Activated CD4-positive, alpha-beta memory T cell treated with anti-CD3 and anti-CD28 coated beads for 36 hours (primary cell): ENCODE measurements around the gene IGSF8. TPM values are rescaled to one million over a fixed set of nuclear protein-coding genes. Genes with fewer than 3 reads are reported as not detected.

Experiments
- CTCF ChIA-PET: fragments of 350-600 bp; sonication (Branson Sonifier 250); formaldehyde crosslinking; loops from one replicate; lab custom pipeline; 2021; ENCODE audit warnings: antibody characterized with exemption, inconsistent platforms; lab: Charles Lee
- POLR2A ChIA-PET: fragments of 350-600 bp; sonication (Branson Sonifier 250); formaldehyde crosslinking; loops from one replicate; lab custom pipeline; 2021; ENCODE audit warnings: antibody characterized with exemption; lab: Charles Lee
- DNase-seq: peaks from one replicate; pipeline ENCODE4 v3.0.0-alpha.2; 2020
- H3K27ac Mint-ChIP-seq: one replicate; pipeline ENCODE4 v1.8.0; 2021; ENCODE audit warnings: mixed read lengths
- H3K27me3 Mint-ChIP-seq: one replicate; pipeline ENCODE4 v1.8.0; 2021; ENCODE audit warnings: mixed read lengths
- H3K36me3 Mint-ChIP-seq: one replicate; pipeline ENCODE4 v1.8.0; 2021; ENCODE audit warnings: mixed read lengths
- H3K4me1 Mint-ChIP-seq: one replicate; pipeline ENCODE4 v1.8.0; 2021; ENCODE audit warnings: low read depth, mixed read lengths
- H3K4me3 Mint-ChIP-seq: one replicate; pipeline ENCODE4 v1.8.0; 2021; ENCODE audit warnings: mild to moderate bottlenecking, mixed read lengths
- H3K9me3 Mint-ChIP-seq: one replicate; pipeline ENCODE4 v1.8.0; 2021; ENCODE audit warnings: mixed read lengths
- intact Hi-C: fragments of 100-400 bp; cut with micrococcal nuclease; formaldehyde crosslinking; loops from one replicate; pipeline ENCODE4 v1.15.1; 2023
- total RNA-seq, 2 experiments: library from RNA; stranded (reverse); gene quantifications; one replicate each; pipeline ENCODE4 v1.2.3, GENCODE V29; 2021

The IGSF8 gene
- total RNA-seq, 2 experiments from 2014 or later, result 31.2 to 34.5 TPM

DNA sequence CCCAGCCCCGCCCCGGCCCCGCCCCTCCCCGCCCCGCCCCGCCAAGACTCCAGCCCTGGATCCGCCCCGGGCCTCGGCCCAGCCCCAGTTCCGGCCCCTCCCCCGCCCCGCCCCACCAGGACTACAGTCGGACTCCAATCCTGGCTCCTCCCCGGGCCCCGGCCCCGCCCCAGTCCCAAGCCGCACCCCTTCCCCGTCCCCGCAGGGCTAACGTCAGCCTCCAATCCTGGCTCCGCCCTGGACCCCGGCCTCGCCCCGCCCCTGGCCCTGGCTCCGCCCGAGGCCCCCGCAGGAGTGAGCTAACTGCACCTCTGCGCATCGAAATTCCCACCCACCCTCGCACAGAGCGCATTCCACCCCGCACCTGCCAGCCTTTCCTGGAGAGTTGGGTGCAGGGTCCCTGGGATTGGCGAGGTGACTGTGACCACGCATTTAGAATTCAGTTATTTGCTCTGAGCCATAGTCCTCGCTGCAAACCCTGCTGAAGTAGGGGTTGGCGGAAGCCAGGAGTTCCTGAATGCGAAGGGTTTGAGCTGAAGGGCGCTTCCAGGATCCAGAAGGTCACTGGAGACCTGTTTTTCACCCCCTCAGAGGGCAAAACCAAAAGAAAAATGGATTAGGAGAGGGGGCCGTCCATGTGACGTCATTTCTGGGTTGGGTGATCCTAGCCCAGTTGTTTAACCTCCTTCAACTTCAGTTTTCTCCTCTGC lies 588 bp upstream of the IGSF8 start:
- H3K27me3 Mint-ChIP-seq, result no peaks in the 10 kb centered on the region
- intact Hi-C loops, result loop anchor here (1.0 to 5.0 kb wide), 4 partner anchors 68 to 177 kb away; partner anchors contain the start of genes DCAF8, PEA15 and PIGM
- H3K9me3 Mint-ChIP-seq, result no peaks in the 10 kb centered on the region
- H3K4me1 Mint-ChIP-seq, result peaks cover 37% of the 10 kb centered on the region
- ChIA-PET POLR2A (interaction anchor here (0.7 kb wide), 1 partner anchor 174 kb away, joined by 3 read pairs; the partner anchor contains the start of gene TAGLN2), CTCF (interaction anchor here (1.2 to 6.7 kb wide), 6 partner anchors 9 to 193 kb away, joined by 3 to 101 read pairs (median 6); partner anchors contain the start of gene KCNJ9)
- DNase-seq, result peak; percentile 99
- no peaks in the 10 kb centered on the region for H3K36me3 Mint-ChIP-seq
- H3K27ac Mint-ChIP-seq, result peak overlapping the region; percentile 76
- H3K4me3 Mint-ChIP-seq, result peak overlapping the region; percentile 69

- H3K36me3 Mint-ChIP-seq, result no peaks in the 10 kb centered on the region
- peaks cover 37% of the 10 kb centered on the region for H3K4me1 Mint-ChIP-seq
- peak; percentile 73 for DNase-seq
- ChIA-PET POLR2A (interaction anchor here (1.2 to 1.4 kb wide), 3 partner anchors 109 to 173 kb away, joined by 3 to 4 read pairs (median 3); partner anchors contain the start of genes DCAF8 and TAGLN2), CTCF (interaction anchor here (0.8 to 6.7 kb wide), 7 partner anchors 13 to 194 kb away, joined by 3 to 101 read pairs (median 10); partner anchors contain the start of gene KCNJ9)
- no peaks in the 10 kb centered on the region for H3K27me3 Mint-ChIP-seq
- H3K27ac Mint-ChIP-seq, result peak overlapping the region; percentile 59
- no peaks in the 10 kb centered on the region for H3K9me3 Mint-ChIP-seq
- peak overlapping the region; percentile 76 for H3K4me3 Mint-ChIP-seq
- intact Hi-C loops, result loop anchor here (1.0 to 5.0 kb wide), 3 partner anchors 12 to 175 kb away; partner anchors contain the start of gene PEA15
These were observed 1.1 kb downstream of the IGSF8 start for GRCh38 chr1:160097151-160097910.

DNA sequence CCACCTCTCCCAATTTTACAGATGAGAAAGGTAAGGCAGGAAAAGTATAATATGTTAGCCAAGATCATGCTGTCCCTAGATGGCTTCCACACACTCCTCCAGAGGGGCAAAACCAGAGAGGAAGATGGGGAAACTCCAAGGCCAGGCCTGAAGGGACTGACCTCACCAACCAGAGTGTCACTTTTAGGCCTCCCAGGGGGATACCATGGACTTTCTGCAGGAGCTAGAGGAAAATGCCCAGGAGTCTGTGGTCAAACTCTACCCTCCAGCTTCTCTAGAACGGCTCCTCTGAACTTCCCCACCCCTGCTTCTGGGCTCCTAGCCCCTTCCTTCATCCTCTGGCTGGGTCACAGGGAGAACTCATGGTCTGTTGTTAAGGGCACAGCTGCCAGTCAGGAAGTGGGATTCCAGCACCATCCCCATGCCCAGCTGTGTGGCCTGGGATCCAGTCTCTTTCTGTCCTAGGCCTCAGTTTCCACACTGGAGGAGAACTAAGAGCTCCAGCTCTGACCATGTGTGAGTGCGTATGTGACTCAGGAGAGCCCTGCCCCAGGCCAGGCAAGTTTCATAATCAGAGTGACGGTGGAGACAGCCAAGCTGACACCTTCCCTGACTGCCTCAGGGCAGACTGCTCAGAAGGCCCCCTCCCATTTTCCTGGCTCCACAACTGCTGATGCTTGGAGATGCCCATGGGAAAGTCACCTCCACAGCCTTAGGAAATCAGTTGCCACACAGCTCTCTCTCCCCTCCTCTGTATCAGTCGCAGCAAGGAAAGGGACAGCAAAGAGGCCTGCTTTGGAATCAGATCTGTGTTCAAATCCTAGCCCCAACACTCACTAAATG lies 1.9 kb downstream of the IGSF8 start:
- CTCF ChIA-PET, result interaction anchor here (1.3 to 6.7 kb wide), 4 partner anchors 12 to 195 kb away, joined by 3 to 101 read pairs (median 12); partner anchors contain the start of gene KCNJ9
- peak; percentile 38 for DNase-seq
- Mint-ChIP-seq H3K4me1 (peaks cover 35% of the 10 kb centered on the region), H3K27me3 (no peaks in the 10 kb centered on the region), H3K9me3 (no peaks in the 10 kb centered on the region), H3K4me3 (peak overlapping the region; percentile 76), H3K27ac (no peak overlapping the region), H3K36me3 (peaks cover 3% of the 10 kb centered on the region)
- POLR2A ChIA-PET, result interaction anchor here (1.1 to 1.2 kb wide), 2 partner anchors 166 to 172 kb away, joined by 3 read pairs; partner anchors contain the start of genes DCAF8 and TAGLN2
- intact Hi-C loops, result loop anchor here (1.0 to 5.0 kb wide), 3 partner anchors 11 to 174 kb away; partner anchors contain the start of gene PEA15

GRCh38 chr1:160095382-160096105 lies 2.9 kb downstream of the IGSF8 start:
- ChIA-PET POLR2A (interaction anchor here (0.9 to 1.1 kb wide), 2 partner anchors 8 to 167 kb away, joined by 3 read pairs; partner anchors contain the start of gene DCAF8), CTCF (interaction anchor here (1.1 to 6.7 kb wide), 4 partner anchors 11 to 196 kb away, joined by 3 to 101 read pairs (median 8); partner anchors contain the start of gene KCNJ9)
- H3K9me3 Mint-ChIP-seq, result no peaks in the 10 kb centered on the region
- peaks cover 3% of the 10 kb centered on the region for H3K36me3 Mint-ChIP-seq
- DNase-seq, result no peak
- no peak overlapping the region for H3K4me3 Mint-ChIP-seq
- H3K4me1 Mint-ChIP-seq, result peaks cover 28% of the 10 kb centered on the region
- H3K27me3 Mint-ChIP-seq, result no peaks in the 10 kb centered on the region
- H3K27ac Mint-ChIP-seq, result no peak overlapping the region
- intact Hi-C loops, result loop anchor here (5.0 kb wide), 2 partner anchors 112 to 173 kb away; partner anchors contain the start of gene PEA15

DNA sequence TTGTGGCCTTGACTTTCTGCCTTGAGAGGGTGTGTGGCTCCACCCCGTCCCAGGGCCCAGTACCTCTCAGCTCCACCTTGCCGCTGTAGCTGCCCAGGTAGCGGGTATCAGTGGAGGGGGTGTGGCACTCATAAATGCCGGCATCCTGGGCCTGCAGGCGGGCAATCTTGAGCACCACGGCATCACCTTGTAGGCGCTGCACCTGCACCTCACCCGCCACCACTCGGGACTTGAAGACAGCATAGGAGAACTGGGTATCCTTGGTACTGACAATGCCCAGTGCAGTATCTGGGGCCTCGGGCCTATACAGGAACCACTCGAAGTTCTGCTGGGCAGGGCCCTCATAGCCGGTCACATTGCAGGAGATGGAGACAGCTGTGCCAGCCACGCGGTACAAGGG lies 3.6 kb downstream of the IGSF8 start:
- Mint-ChIP-seq H3K4me3 (no peak overlapping the region), H3K27me3 (no peaks in the 10 kb centered on the region), H3K27ac (no peak overlapping the region), H3K4me1 (peaks cover 28% of the 10 kb centered on the region), H3K36me3 (peaks cover 3% of the 10 kb centered on the region), H3K9me3 (no peaks in the 10 kb centered on the region)
- intact Hi-C loops, result loop anchor here (5.0 kb wide), 2 partner anchors 112 to 173 kb away; partner anchors contain the start of gene PEA15
- ChIA-PET POLR2A (no interaction called here), CTCF (interaction anchor here (1.1 to 6.7 kb wide), 3 partner anchors 10 to 196 kb away, joined by 3 to 101 read pairs (median 3); partner anchors contain the start of gene KCNJ9)
- no peak for DNase-seq

DNA sequence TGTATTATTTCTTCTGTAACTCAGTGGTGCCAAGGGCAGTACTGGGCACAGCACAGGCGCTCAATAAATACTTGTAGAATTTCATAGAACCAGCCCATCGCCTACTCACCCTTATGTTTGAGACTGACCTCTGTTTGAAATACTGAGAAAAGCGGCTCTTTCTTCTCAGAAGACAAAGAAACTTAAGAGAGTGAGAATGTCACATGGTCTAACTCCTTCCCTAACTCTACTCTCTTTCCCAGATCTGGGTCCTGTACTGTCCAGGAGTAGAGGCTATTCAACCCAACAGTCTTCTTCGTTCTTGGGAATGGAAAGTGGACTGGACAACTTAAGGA lies 4.2 kb downstream of the IGSF8 start:
- no peak for DNase-seq
- Mint-ChIP-seq H3K36me3 (peaks cover 3% of the 10 kb centered on the region), H3K27me3 (no peaks in the 10 kb centered on the region), H3K4me1 (peaks cover 24% of the 10 kb centered on the region), H3K4me3 (no peak overlapping the region), H3K9me3 (no peaks in the 10 kb centered on the region), H3K27ac (no peak overlapping the region)
- ChIA-PET CTCF (interaction anchor here (1.2 to 6.7 kb wide), 2 partner anchors 10 to 15 kb away, joined by 3 to 101 read pairs; partner anchors contain the start of gene KCNJ9), POLR2A (no interaction called here)
- intact Hi-C loops, result no loop called here

DNA sequence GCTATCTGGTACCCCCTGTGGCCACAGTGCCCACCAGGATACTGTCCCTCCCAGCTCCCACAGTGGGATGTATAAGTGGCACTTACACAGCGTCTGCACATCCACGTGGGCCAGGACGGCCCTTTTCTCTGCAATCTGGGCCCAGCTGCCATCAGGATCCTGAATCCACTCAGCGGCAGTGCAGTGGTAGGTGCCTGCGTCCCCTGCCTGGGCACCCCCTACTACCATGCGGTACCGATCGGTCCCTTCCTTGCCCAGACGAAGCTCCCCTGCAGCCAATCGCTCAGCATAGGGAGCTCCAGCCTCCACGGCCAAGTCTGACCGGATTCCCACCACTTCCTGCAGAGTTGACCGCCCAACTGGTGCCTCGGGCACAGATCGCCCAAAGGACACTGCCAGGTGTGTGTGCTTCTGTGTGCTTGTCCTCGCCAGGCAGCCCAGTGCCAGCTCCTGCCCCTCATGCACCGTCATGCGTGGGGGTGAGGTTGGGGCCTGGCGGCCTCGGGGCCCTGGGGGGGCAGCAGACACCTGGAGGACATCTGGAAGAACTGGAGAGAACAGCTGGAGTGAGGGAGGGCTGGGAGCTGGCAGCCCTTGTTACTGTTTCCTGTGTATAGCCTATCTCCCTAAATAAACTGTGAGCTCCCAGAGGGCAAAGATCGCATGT lies 4.7 kb downstream of the IGSF8 start:
- POLR2A ChIA-PET, result interaction anchor here (0.5 kb wide), 1 partner anchor 199 kb away, joined by 6 read pairs; no protein-coding TSS in a partner anchor
- no peak for DNase-seq
- intact Hi-C loops, result no loop called here
- Mint-ChIP-seq H3K27me3 (no peaks in the 10 kb centered on the region), H3K9me3 (no peaks in the 10 kb centered on the region), H3K36me3 (peaks cover 6% of the 10 kb centered on the region), H3K27ac (no peak overlapping the region), H3K4me3 (no peak overlapping the region), H3K4me1 (peaks cover 20% of the 10 kb centered on the region)
- CTCF ChIA-PET, result interaction anchor here (1.1 to 6.7 kb wide), 3 partner anchors 9 to 16 kb away, joined by 3 to 101 read pairs (median 3); partner anchors contain the start of gene KCNJ9

- no peak for DNase-seq
- peaks cover 7% of the 10 kb centered on the region for H3K36me3 Mint-ChIP-seq
- ChIA-PET POLR2A (interaction anchor here (0.5 kb wide), 1 partner anchor 200 kb away, joined by 6 read pairs; no protein-coding TSS in a partner anchor), CTCF (interaction anchor here (1.1 to 6.7 kb wide), 2 partner anchors 9 to 15 kb away, joined by 3 to 101 read pairs; partner anchors contain the start of gene KCNJ9)
- no peaks in the 10 kb centered on the region for H3K27me3 Mint-ChIP-seq
- intact Hi-C loops, result no loop called here
- peaks cover 20% of the 10 kb centered on the region for H3K4me1 Mint-ChIP-seq
- no peaks in the 10 kb centered on the region for H3K9me3 Mint-ChIP-seq
- H3K4me3 Mint-ChIP-seq, result no peak overlapping the region
- H3K27ac Mint-ChIP-seq, result no peak overlapping the region
These were observed 5.4 kb downstream of the IGSF8 start for GRCh38 chr1:160093069-160093395.

- ChIA-PET CTCF (interaction anchor here (1.1 kb wide), 1 partner anchor 14 kb away, joined by 3 read pairs; no protein-coding TSS in a partner anchor), POLR2A (no interaction called here)
- Mint-ChIP-seq H3K4me3 (no peak overlapping the region), H3K4me1 (peaks cover 18% of the 10 kb centered on the region), H3K27ac (no peak overlapping the region), H3K9me3 (no peaks in the 10 kb centered on the region), H3K27me3 (no peaks in the 10 kb centered on the region), H3K36me3 (peaks cover 7% of the 10 kb centered on the region)
- intact Hi-C loops, result no loop called here
- DNase-seq, result no peak
These were observed 5.9 kb downstream of the IGSF8 start for GRCh38 chr1:160092366-160093068.
